HEK293 (cell line): ENCODE measurements around the gene SRRM4.

Experiments used
- CTCF ChIP-seq: fragments of 450-650 bp; formaldehyde crosslinking; IDR thresholded peaks from 2 replicates; pipeline ENCODE4 v1.5.1; 2016; ENCODE audit warnings: missing biosample characterization, missing genetic modification characterization
- RBAK ChIP-seq: fragments of 450-650 bp; formaldehyde crosslinking; IDR thresholded peaks from 2 replicates; pipeline ENCODE4 v1.5.1; 2016; ENCODE audit warnings: missing biosample characterization, missing genetic modification characterization
- ZNF670 ChIP-seq: fragments of 450-650 bp; formaldehyde crosslinking; IDR thresholded peaks from 2 replicates; pipeline ENCODE4 v1.5.1; 2016; ENCODE audit warnings: missing biosample characterization, missing genetic modification characterization, low read depth

DNA sequence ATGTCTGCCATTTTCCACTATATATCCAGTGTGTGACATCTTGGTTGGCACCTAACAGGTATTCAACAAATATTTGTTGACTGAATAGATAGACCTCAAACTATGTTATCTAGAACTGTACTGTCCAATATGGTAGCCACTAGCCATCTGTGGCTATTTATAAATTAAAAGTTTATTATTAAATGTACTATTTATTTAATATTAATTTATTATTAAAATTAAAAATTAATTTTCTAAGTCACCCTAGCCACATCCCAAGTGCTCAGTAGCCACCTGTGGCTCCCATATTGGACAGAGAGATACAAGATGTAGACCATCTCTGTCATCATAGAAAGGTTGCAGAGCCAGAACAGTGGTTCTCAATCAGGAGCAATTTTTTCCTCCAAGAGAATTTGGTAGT, 69.3 kb downstream of the SRRM4 start:
- no peak for TF ChIP-seq CTCF (tag by site-specific recombination)
- no peak for TF ChIP-seq RBAK (tag by site-specific recombination)
- no peak for TF ChIP-seq ZNF670 (tag by site-specific recombination)
